Fibroblast of villous mesenchyme (primary cell): ENCODE measurements around the gene STPG2. TPM values are rescaled to one million over a fixed set of nuclear protein-coding genes. Genes with fewer than 3 reads are reported as not detected.

Source experiments
- DNase-seq: peaks from one replicate; pipeline ENCODE4 v3.0.0-alpha.2; 2010; ENCODE audit warnings: low read depth
- H3K4me3 ChIP-seq: 2 replicates; pipeline ENCODE4 v1.5.1; 2011; ENCODE audit warnings: low read depth, mild to moderate bottlenecking, low read length
- total RNA-seq: library from RNA; depleted of rRNA; stranded (reverse); fragments of >200 nt; gene quantifications from 2 replicates; pipeline ENCODE4 v1.2.3, GENCODE V29; 2012
- TF ChIP-seq, protein P1 (sequence below): IDR thresholded peaks from 2 replicates; pipeline ENCODE4 v1.5.1; 2012; ENCODE audit warnings: low read depth, mild to moderate bottlenecking, low read length; ENCODE audit not compliant: insufficient read depth

Gene STPG2
- total RNA-seq, 1 donor, result under 0.01 TPM

DNA sequence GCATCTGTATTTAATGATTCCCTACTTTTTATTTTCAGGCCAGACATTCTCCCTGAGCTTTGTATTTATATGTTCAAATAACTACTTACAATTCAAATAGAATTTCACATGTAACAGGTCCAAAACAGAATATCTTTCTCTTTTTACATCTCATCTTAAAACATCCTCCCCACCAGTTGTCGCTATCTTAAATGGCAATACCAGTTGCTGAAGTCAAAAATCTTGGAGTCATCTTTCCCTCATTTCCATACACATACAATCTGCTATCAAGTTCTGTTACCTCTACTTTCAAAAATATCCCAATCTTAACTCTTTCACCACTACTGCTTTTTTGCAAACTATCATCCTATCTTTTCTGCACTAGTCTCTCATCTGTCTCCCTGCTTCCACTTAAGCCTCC, 330.5 kb downstream of the STPG2 start:
- TF ChIP-seq, protein P1, sequence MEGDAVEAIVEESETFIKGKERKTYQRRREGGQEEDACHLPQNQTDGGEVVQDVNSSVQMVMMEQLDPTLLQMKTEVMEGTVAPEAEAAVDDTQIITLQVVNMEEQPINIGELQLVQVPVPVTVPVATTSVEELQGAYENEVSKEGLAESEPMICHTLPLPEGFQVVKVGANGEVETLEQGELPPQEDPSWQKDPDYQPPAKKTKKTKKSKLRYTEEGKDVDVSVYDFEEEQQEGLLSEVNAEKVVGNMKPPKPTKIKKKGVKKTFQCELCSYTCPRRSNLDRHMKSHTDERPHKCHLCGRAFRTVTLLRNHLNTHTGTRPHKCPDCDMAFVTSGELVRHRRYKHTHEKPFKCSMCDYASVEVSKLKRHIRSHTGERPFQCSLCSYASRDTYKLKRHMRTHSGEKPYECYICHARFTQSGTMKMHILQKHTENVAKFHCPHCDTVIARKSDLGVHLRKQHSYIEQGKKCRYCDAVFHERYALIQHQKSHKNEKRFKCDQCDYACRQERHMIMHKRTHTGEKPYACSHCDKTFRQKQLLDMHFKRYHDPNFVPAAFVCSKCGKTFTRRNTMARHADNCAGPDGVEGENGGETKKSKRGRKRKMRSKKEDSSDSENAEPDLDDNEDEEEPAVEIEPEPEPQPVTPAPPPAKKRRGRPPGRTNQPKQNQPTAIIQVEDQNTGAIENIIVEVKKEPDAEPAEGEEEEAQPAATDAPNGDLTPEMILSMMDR, result no peak
- H3K4me3 ChIP-seq, result no peak overlapping the region
- no peak for DNase-seq

DNA sequence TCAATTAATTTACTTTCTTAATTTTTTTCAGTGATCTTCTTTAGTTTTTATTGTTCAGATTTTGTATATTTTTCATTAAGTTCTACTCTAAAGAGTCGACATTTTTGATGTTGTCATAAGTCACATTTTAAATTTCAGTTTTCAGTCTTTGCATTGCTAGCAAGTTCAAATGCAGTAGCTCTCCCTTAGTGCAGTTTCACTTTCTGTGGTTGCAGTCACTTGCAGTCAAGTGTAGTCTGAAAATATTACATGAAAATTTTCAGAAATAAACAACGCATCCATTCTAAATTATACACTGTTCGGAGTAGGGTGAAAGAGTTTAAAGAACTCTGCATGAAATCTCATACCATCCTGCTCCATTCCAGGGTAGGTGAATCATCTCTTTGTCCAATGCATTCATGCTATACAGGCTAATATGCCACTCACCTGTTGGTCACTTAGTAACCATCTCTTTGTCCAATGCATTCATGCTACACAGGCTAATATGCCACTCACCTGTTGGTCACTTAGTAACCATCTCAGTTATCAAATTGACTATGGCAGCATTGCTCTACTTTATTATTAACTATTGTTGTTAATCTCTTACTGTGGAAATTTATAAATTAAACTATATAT, 356.9 kb downstream of the STPG2 start:
- TF ChIP-seq, protein P1, result no peak
- no peak overlapping the region for H3K4me3 ChIP-seq

DNA sequence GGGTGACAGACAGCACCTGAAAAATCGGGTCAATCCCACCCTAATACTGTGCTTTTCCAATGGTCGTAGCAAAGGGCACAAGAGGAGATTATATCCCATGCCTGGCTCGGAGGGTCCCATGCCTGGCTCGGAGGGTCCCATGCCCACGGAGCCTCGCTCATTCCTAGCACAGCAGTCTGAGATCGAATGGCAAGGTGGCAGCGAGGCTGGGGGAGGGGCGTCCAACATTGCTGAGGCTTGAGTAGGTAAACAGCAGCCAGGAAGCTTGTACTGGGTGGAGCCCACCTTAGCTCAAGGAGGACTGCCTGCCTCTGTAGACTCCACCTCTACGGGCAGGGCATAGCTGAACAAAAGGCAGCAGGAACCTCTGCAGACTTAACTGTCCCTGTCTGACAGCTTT, 365.1 kb downstream of the STPG2 start:
- no peak overlapping the region for H3K4me3 ChIP-seq
- TF ChIP-seq, protein P1, result no peak
- DNase-seq, result no peak

More for the DNA sequence above, 356.9 kb downstream of the STPG2 start:
- DNase-seq, result no peak

DNA sequence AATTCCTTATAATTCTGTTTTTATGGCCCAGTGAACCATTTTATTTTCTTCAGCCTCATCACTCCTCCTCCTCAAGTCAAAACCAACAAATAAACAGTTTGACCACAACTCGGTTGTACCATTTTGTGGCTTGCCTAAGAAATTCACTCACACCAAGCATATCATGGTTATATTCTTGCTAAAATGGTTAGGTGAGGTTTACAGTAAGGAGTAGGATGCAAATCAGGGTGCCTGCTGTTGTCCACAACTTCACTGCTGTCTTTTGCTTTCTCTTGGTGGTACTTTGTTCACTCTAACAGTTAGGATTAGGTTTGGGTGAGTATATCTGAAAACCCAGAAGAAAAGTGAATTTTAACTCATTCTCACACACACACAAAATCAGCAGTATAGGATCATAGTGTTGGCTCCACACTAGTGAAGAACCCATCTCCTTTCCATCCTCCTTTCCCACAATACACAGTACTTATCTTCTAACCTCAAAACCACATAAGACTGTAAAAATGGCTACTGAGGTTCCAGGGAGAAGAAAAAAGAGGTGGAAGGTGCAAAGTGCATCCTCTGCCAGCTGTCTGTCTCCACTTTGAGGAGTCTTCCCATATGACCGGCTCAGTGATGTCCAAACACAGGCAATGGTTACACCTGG, 368.8 kb downstream of the STPG2 start:
- no peak for DNase-seq
- TF ChIP-seq, protein P1, result no peak
- no peak overlapping the region for H3K4me3 ChIP-seq

DNA sequence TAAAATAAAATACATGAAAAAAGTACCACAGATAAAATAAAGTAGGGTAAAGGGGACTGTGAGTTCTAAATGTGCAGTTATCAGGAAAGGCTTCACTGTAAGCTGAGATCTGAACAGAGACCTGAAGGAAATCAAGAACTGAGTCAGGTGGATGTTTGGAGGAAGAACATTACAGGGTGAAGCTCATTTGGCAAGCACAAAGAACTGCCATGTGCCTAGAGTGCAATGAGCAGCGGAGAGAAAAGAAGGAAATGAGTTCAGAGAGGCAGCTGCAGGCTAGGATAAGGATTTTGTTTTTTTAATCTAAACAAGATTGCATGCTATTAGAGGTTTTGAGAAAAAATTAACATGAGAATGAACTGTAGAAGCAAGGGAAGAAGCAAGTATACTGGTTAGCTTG, 373.1 kb downstream of the STPG2 start:
- TF ChIP-seq, protein P1, result no peak
- H3K4me3 ChIP-seq, result no peak overlapping the region
- no peak for DNase-seq

DNA sequence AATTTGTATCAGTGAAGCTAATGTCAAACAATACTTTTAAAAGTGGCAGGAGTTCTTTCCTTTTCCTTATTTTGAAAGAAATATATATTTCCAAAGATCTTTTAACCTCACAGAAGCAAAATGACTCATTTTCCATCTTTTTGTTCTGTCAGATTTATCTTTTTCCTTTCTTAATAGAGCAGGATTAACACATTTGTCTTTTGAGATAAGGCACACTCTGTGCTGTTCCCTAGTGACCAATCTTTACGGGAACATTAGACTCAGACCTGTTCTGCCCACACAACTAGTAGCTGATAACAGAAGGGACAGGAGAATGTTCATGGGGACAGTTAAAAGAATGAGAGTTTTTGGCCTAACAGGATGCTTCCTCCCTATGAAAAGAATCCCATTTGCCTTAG, 381.2 kb downstream of the STPG2 start:
- TF ChIP-seq, protein P1, result no peak
- no peak overlapping the region for H3K4me3 ChIP-seq
- no peak for DNase-seq
